KOPT-K1 (cell line): ENCODE measurements around the gene YIF1A.
"Not testable (repeated sequence)": the region's sequence is repeated elsewhere in the genome, so short reads cannot be mapped to it uniquely, and the experiment has no call there.

ENCODE experiments used
- H3K27ac ChIP-seq: fragments of 200-600 bp; sonication (generic); 2 replicates; pipeline ENCODE4 v1.5.1; 2016; ENCODE audit warnings: antibody characterized with exemption, mild to moderate bottlenecking, low read depth, low read length; ENCODE audit not compliant: poor library complexity, severe bottlenecking
- H3K36me3 ChIP-seq: fragments of 200-600 bp; sonication (generic); 2 replicates; pipeline ENCODE4 v1.5.1; 2017; ENCODE audit warnings: antibody characterized with exemption, mild to moderate bottlenecking, low read length, moderate library complexity; ENCODE audit not compliant: insufficient read depth
- H3K9me3 ChIP-seq: fragments of 200-600 bp; sonication (generic); 2 replicates; pipeline ENCODE4 v1.5.1; 2017; ENCODE audit warnings: antibody characterized with exemption, low read length, mild to moderate bottlenecking; ENCODE audit not compliant: insufficient read depth, poor library complexity, severe bottlenecking

YIF1A gene

GRCh38 chr11:66264914-66265313 is 24.0 kb downstream of the YIF1A start:
- Histone ChIP-seq H3K9me3 (no peaks in the 10 kb centered on the region), H3K27ac (no peak overlapping the region), H3K36me3 (peaks cover 75% of the 10 kb centered on the region)

GRCh38 chr11:66264383-66264782 is 24.6 kb downstream of the YIF1A start:
- no peak overlapping the region for H3K27ac ChIP-seq
- H3K9me3 ChIP-seq = no peaks in the 10 kb centered on the region
- H3K36me3 ChIP-seq = peaks cover 78% of the 10 kb centered on the region

DNA sequence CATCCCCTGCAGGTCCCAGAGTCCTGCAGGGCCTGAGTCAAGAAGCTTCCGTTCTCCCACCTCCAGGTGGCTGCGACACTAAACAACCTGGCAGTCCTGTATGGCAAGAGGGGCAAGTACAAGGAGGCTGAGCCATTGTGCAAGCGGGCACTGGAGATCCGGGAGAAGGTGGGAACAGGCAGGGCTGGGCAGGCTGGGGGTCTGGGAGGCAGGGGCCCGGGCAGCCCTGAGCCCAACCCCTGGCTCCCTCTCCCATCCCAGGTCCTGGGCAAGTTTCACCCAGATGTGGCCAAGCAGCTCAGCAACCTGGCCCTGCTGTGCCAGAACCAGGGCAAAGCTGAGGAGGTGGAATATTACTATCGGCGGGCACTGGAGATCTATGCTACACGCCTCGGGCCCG is 25.2 kb downstream of the YIF1A start:
- Histone ChIP-seq H3K27ac (no peak overlapping the region), H3K36me3 (peaks cover 81% of the 10 kb centered on the region), H3K9me3 (no peaks in the 10 kb centered on the region)

- Histone ChIP-seq H3K27ac (no peak overlapping the region), H3K36me3 (peaks cover 81% of the 10 kb centered on the region), H3K9me3 (no peaks in the 10 kb centered on the region)
These were observed 25.7 kb downstream of the YIF1A start for GRCh38 chr11:66263231-66263630.

DNA sequence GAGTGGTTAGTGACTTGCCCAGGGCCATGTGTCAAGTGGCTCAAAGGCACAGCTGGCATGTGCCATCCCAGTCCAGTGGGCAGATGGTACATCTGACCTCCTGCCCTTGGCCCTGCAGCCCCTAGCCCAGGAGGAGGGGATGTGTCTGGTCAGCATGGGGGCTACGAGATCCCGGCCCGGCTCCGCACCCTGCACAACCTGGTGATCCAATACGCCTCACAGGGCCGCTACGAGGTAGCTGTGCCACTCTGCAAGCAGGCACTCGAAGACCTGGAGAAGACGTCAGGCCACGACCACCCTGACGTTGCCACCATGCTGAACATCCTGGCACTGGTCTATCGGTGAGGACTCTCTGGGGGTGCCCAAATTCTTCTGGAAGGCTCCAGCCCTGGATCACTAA is 26.2 kb downstream of the YIF1A start:
- Histone ChIP-seq H3K27ac (no peak overlapping the region), H3K36me3 (peaks cover 81% of the 10 kb centered on the region)

DNA sequence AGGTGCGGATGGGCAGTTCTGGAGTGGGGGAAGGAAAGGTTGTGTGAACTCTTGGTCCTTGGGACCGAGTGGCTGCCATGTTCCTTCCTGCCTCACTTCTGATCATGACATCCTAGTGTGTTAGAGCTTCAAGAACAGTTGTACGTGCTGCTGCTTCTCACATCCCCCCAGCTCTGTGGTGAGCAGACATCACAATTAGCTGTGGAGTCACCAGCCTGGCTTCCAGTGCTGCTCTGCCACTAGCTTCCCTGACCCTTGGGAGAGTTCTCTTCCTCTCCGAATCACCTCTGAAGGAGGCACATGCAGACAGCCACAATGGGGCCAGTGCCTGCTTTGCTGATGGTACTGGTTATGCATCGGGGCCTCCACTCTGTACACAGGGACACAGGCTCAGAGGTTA is 26.8 kb downstream of the YIF1A start:
- Histone ChIP-seq H3K36me3 (peaks cover 80% of the 10 kb centered on the region), H3K27ac (no peak overlapping the region), H3K9me3 (no peaks in the 10 kb centered on the region)

More for the DNA sequence above, 26.2 kb downstream of the YIF1A start:
- H3K9me3 ChIP-seq = no peaks in the 10 kb centered on the region

- H3K36me3 ChIP-seq = peaks cover 74% of the 10 kb centered on the region
- no peak overlapping the region for H3K27ac ChIP-seq
- no peaks in the 10 kb centered on the region for H3K9me3 ChIP-seq
These were observed 27.4 kb downstream of the YIF1A start for GRCh38 chr11:66261578-66261977.

- H3K27ac ChIP-seq = no peak overlapping the region
- peaks cover 58% of the 10 kb centered on the region for H3K36me3 ChIP-seq
- no peaks in the 10 kb centered on the region for H3K9me3 ChIP-seq
These were observed 29.0 kb downstream of the YIF1A start for GRCh38 chr11:66259956-66260355.

- peaks cover 51% of the 10 kb centered on the region for H3K36me3 ChIP-seq
- peak overlapping the region; percentile 98 for H3K27ac ChIP-seq
- H3K9me3 ChIP-seq = no peaks in the 10 kb centered on the region
These were observed 29.7 kb downstream of the YIF1A start for GRCh38 chr11:66259225-66259624.

GRCh38 chr11:66258473-66258893 is 30.5 kb downstream of the YIF1A start:
- Histone ChIP-seq H3K9me3 (no peaks in the 10 kb centered on the region), H3K36me3 (peaks cover 43% of the 10 kb centered on the region), H3K27ac (peak overlapping the region; percentile 98)

DNA sequence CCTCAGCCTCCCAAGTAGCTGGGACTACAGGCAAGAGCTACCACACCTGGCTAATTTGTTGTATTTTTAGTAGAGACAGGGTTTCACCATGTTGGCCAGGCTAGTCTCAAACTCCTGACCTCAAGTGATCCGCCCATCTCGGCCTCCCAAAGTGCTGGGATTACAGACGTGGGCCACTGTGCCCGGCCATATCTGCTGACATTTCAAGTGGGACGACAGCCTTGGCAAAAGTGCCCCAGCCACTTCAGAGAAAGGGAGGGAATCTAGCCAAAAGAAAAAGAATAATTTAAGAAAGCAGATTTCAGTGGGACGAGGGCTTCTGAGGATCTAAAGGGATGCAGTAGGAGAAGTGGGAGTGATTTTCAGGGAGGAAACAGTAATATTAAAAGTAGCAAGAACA is 35.9 kb downstream of the YIF1A start:
- H3K27ac ChIP-seq, H3K9me3 ChIP-seq, H3K36me3 ChIP-seq: not testable (repeated sequence)

DNA sequence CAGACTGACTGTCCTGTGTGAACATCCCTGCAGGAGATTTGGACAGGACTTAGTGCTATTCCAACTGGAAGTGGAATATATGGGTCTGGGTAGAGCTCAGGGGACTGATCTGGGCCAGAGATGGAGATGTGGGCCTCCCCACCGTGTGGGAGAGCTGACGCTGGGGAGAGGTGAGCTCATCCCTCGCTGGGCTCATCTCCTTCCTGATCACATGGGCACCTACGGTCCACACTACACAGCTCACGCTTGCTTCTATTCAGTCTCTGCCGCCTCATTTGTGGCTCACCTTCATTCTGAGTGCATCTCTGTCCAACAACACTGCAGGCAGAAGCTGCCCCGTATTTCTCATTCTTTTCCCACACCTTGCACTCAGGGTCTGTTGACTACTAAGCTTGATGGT is 37.1 kb downstream of the YIF1A start:
- Histone ChIP-seq H3K36me3 (no peaks in the 10 kb centered on the region), H3K27ac (no peak overlapping the region), H3K9me3 (no peaks in the 10 kb centered on the region)

- no peak overlapping the region for H3K27ac ChIP-seq
- H3K9me3 ChIP-seq = no peaks in the 10 kb centered on the region
- H3K36me3 ChIP-seq = no peaks in the 10 kb centered on the region
These were observed 40.0 kb downstream of the YIF1A start for GRCh38 chr11:66248903-66249302.

GRCh38 chr11:66247801-66248200 is 41.1 kb downstream of the YIF1A start:
- Histone ChIP-seq H3K9me3 (no peaks in the 10 kb centered on the region), H3K27ac (no peak overlapping the region), H3K36me3 (no peaks in the 10 kb centered on the region)

GRCh38 chr11:66247295-66247694 is 41.6 kb downstream of the YIF1A start:
- H3K36me3 ChIP-seq = no peaks in the 10 kb centered on the region
- H3K9me3 ChIP-seq = no peaks in the 10 kb centered on the region
- no peak overlapping the region for H3K27ac ChIP-seq

- H3K36me3 ChIP-seq = no peaks in the 10 kb centered on the region
- H3K27ac ChIP-seq = peak overlapping the region; percentile 93
- no peaks in the 10 kb centered on the region for H3K9me3 ChIP-seq
These were observed 45.0 kb downstream of the YIF1A start for GRCh38 chr11:66243782-66244535.
